Erythroblast (primary cell): ENCODE results near the gene NAA20.
"Not testable (repeated sequence)": the region's sequence is repeated elsewhere in the genome, so short reads cannot be mapped to it uniquely, and the experiment has no call there.

Experiments
- DNase-seq, 2 experiments: peaks; one replicate each; lab custom pipeline; 2025; lab: John Stamatoyannopoulos, UW
- GATA1 ChIP-seq: IDR thresholded peaks from 2 replicates; pipeline ENCODE4 v1.6.1; 2011; ENCODE audit warnings: low read depth, mild to moderate bottlenecking, control low read depth, low read length, moderate library complexity
- POLR2A ChIP-seq: IDR thresholded peaks from 2 replicates; pipeline ENCODE4 v1.6.1; 2011; ENCODE audit warnings: mild to moderate bottlenecking, low read length

The NAA20 gene

DNA sequence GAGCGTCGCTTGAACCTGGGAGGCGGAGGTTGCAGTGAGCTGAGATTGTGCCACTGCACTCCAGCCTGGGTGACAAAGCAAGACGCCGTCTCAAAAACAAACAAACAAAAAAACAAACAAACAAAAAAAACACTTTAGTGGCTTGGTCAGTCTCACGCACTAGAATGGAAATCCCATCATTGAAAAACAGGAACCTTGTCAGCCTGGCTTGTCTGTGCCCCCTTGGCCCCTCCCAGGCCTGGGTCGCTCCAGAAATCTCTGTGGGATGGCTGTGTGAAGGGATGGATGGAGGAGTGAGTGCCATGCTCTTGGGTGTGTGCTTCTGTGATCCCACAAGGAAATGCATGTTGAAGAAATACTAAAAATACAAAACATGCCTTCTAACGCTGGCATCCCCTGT lies 20.9 kb upstream of the NAA20 start:
- no peak for DNase-seq
- TF ChIP-seq POLR2A (no peak), GATA1 (no peak)

DNA sequence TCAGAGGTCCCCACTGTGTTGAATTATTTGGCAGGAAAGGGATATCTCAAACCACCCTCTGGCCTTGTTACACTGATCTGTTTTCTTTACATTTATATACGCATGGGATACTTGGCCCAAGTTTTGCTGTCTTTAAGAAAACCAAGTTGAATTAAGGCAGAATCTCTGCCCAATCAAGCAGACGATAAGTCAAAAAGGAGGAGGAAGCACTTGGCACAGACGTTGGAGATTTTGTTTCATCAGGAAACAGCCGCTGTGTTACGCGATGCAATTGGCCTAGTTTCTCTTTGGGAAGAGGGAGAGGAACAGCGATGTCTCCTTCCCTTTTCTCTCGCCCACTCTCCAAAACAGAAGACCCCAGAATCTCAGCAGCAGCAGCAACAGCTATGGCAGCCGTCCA lies 20.2 kb upstream of the NAA20 start:
- TF ChIP-seq GATA1 = no peak
- no peak for TF ChIP-seq POLR2A
- no peak for DNase-seq

DNA sequence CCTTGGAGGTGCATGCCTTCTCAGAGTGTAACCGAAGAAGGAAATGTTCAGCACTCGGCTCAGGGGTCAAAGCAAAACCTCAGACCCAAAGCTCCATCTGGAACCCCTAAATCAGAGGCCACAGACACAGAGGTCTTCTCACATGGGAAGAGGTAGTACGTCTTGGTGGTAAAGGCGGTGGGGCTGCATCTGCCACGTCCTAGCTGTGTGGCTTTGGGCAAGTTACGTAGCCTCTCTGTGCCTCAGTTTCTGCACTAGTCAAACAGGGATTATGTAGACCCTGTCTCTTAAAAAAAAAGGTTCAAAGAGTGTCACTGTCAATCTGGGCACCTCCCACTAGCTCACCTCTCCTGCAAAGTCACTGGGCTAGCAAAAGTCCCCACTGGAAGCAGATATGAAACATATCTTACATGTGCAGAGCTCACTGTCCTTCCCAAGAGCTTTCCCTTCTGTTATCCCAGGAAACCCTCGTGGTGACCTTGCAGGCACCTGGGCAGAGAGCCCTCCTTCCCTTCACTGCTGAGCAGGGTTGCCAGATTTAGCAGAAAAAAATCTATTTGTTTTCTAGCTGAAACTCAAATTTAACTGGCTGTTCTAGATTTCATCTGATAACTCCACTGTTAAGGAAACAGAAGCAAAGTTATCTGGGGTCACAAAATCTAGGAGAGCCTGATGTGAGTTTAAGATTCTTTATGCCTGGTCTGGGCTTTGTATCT lies 18.0 kb upstream of the NAA20 start:
- no peak for DNase-seq
- TF ChIP-seq POLR2A (no peak), GATA1 (no peak)

DNA sequence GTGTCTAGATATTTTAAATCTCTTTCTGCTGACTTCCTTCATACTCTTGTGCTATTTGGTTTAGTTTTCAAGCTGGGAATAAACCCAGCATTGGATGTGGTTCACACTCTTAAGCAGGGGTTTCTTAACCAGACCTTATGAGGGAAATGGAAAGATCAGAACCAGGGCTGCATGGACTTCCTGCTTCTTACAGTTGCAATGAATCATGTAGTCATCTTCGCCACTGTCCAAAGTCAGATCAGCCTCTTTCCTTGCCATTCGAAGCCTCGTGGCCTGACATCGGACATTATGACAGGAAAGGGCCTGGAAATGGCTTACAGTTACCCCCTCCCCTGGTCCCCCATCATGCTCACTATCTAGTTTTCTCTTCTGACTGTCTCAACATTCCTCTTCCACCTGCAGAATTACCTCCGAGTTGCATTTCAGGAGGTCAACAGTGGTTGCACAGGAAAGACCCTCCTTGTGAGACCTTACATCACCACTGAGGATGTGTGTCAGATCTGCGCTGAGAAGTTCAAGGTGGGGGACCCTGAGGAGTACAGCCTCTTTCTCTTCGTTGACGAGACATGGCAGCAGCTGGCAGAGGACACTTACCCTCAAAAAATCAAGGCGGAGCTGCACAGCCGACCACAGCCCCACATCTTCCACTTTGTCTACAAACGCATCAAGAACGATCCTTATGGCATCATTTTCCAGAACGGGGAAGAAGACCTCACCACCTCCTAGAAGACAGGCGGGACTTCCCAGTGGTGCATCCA lies 16.8 kb upstream of the NAA20 start:
- TF ChIP-seq POLR2A (no peak), GATA1 (no peak)
- no peak for DNase-seq

DNA sequence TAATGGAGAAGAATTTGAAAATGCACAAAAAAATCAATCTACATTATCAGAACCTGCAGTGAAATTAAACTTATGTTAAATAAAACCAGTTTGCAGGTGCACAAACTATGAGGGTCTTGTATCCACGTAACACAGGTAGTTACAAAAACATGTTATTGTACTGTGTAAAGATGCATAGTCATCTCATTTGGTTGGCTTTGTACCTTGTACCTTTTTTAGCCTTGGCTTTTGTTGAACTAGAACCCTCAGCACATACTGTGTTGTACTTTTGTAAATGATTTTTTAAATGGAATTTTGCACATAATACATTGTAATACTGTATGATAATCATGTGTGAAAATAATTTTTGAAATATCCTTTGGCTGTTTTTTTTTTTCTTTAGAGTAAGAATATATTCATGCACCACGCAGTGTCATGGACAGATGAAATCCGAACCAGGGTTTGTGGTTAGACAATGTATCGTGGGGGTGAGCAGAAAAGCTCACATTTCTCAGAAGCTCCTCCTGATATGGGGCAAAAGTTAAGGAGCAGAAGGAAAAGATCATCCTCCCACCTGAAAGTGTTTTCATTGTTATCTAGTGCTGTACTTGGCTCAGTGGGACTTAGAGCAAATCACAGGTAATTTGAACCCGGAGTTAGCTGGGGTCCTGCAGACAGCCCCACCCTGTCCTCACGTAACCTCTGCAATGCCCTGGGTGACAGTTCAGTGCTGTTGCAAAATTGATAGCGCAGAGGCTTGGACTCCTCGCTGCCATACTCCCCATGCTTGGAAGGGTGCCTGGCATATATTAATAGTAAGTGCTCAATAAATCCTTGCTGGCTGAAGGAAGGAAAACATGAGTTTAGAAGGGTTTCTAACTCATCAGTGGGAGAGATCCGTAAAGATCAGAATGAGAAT lies 14.8 kb upstream of the NAA20 start:
- no peak for DNase-seq
- TF ChIP-seq GATA1 (no peak), POLR2A (no peak)

DNA sequence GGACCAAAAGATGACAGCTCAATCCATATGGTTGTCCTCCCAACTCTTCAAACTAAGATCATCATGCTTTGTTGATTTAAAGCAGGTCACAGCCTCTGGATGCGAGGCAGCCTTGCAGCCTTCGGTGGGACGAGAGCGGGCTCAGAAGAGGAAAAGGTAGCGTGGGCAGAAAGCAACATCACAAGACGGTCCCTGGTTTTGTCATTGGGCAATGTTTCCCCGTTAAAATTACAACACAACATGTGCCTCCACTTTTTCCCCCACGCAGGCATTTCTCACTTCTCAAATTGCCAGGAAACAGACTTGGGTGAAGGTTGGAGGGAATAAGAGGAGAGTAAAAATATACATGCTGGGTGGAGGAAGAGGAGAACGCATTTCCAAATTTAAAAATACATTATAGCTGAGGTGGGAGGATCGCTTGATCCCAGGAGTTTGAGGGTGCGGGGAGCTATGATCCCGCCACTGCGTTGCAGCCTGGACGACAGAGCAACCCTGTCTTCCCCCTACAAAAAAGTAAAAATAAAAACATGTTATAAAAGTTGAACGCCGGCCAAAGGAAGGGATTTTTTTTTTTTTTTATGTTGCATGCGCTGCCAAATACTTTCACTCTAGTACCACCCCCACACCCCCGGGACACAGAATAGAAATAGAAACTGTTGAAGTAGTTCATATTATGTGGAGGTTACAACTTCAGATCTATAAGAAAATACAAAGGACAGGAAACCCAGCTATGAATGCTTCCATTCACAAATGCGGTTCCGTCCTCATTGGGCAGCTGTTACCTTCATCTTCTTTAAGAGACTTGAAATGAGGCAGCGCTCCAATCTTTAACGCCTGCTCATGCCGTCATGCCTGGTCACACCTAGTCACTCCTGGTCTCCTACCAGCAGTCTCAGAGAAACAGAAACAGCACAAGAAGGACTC lies 13.9 kb upstream of the NAA20 start:
- TF ChIP-seq GATA1 (no peak), POLR2A (no peak)
- DNase-seq = no peak

DNA sequence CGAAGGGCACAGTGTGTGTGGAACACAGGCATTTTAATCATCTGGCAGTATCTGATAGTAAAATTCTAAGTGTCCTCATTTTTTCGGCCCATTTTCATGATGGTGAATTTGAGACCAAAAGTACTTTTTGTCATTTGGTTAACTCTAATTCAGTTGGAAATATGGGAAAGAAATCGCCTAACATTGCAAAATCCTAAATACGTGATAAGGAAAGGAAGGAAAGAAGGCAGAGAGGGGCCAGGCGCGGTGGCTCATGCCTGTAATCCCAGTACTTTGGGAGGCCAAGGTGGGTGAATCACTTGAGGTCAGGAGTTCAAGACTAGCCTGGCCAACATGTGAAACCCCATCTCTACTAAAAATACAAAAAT lies 13.2 kb upstream of the NAA20 start:
- not testable (repeated sequence) for DNase-seq

DNA sequence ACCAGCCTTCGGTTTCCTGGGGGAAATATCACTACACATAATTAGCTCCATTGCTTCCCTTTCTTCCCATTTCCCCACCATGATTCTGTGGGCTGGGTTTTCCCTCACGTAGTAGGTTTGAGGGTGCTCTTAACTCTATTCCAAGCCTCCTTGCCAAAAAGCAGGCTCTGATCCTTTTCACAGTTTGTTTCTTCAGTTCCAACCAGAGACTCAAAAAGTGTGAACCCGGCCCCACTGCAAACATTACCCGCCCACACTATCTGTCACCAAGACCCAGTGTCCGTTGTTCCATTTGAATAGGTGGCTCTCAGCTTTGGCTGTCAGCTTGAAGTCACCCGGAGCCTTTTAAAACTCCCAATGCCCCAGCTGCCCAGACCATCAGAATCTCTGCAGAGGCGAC lies 11.8 kb upstream of the NAA20 start:
- TF ChIP-seq POLR2A (no peak), GATA1 (no peak)
- no peak for DNase-seq

DNA sequence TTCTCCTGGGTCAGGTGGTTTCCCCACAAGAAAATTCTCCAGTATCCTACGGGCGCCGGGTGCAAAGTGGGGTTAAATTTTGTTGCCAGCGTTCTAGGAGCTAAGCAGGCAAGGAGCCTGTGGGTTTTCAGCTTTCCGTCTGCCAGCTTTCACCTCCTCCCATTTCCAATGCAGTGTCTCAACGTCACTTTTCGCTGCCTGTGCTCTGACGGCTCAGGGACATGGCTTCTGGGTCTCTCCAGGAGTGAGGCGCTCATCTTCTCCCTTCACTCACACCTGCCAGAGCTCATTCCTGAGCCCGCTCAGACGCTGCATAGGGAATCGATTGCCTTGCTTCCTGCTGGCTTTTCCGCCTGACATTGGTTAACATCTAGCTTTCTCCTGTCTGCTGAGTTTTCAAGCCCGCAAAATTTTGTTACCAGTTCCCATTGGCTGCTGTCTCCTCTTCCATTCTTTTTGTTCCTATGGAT lies 7.3 kb upstream of the NAA20 start:
- TF ChIP-seq POLR2A = no peak
- TF ChIP-seq GATA1 = no peak
- no peak for DNase-seq

DNA sequence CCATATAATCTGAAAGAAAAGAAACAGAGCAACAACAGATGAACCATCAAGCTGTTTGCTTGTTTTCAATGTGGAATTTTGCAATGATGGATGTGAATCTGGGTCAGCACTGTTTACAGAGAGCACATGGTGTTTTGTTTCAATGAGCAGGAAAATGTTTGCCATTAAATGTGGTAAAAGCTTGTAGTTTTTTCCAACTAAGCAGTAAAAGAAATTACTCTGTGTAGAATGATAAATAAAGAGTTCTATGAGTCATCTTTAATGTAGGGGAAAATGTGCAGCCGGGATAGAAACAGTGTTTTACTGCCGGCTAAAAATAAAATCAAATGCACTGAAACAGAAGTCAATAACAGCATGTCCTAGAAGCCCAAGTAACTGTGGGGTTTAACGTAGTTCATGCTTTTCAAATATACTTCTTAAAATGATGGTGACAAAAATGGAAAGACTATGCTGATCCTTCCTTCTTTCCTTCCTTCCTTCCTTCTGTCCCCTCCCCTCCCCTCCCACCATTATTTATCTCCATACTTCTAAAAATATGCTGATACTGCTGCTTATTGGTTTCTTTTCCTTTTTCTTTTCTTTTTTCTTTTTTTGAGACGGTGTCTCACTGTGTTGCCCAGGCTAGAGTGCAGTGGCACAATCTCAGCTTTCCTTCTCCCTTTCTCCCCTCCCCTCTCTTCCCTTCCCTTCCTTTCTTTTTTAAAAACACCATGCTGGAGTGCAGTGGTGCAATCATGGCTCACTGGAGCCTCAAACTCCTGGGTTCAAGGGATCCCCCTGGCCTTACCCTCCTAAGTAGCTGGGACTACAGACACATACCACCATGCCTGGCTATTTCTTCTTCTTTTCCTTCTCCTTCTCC lies 6.3 kb upstream of the NAA20 start:
- no peak for DNase-seq
- TF ChIP-seq GATA1 = no peak
- no peak for TF ChIP-seq POLR2A

DNA sequence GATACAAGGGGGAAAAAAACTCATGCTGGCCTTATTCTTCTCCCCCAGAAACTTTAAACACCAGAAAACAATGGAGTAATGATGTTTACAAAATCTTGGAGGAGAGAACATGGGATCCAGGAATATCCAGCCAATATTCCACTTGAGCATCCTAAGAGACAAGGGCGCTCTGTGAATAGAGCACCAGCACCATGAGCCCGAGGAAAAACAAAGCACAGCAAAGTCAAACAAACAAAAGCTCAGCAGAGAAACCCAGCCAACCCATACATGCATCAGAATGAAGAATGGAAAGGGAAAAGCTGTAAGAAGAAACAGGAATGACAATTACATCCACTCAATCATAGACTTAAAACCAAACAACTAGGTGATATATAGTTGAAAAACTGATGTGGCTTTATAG lies 4.6 kb upstream of the NAA20 start:
- TF ChIP-seq POLR2A = no peak
- TF ChIP-seq GATA1 = no peak
- no peak for DNase-seq

DNA sequence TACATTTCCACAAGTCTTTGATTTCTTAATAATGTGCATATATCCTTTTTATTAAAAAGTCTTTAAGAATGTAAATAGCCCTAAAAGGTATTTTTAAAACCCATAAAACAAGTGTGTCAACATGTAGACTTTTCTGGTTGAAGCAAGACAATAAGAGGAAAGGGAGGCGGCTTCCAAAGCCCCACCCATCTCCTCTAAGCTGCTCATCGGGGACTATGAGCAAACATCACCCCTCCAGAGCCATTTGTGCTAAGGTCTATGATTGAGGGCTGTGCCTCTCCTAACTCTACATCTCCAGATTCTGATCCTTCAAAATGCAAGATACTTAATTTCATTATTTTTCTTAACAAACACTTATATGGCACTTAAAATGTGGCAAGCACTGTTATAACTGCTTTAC lies 2.5 kb upstream of the NAA20 start:
- DNase-seq = peak in 1 of 2 experiments; percentile 10
- TF ChIP-seq POLR2A (no peak), GATA1 (no peak)
